H9 (cell line): Measurements from ENCODE around the gene FUT4. TPM values are rescaled to one million over a fixed set of nuclear protein-coding genes. Genes with fewer than 3 reads are reported as not detected.
"Not testable (repeated sequence)": the region's sequence is repeated elsewhere in the genome, so short reads cannot be mapped to it uniquely, and the experiment has no call there.

Experiments
- DNase-seq: peaks from one replicate; pipeline ENCODE4 v3.0.0-alpha.2; 2017
- H2AFZ ChIP-seq: one replicate; pipeline ENCODE4 v1.6.1; 2013; ENCODE audit warnings: mild to moderate bottlenecking, low read length, control low read depth, moderate library complexity
- H2AK5ac ChIP-seq: 2 replicates; pipeline ENCODE4 v1.6.1; 2013; ENCODE audit warnings: low read length, control low read depth, mixed read lengths; ENCODE audit not compliant: insufficient read length
- H2BK120ac ChIP-seq: one replicate; pipeline ENCODE4 v1.6.1; 2013; ENCODE audit warnings: low read depth, mild to moderate bottlenecking, low read length, control low read depth, inconsistent platforms; ENCODE audit not compliant: poor library complexity, severe bottlenecking
- H2BK12ac ChIP-seq: 2 replicates; pipeline ENCODE4 v1.6.1; 2013; ENCODE audit warnings: low read length, control low read depth, mixed read lengths, low read depth; ENCODE audit not compliant: insufficient read length
- H2BK15ac ChIP-seq: 2 replicates; pipeline ENCODE4 v1.6.1; 2013; ENCODE audit warnings: low read depth, low read length, control low read depth
- H2BK20ac ChIP-seq: one replicate; pipeline ENCODE4 v1.6.1; 2013; ENCODE audit warnings: low read depth, mild to moderate bottlenecking, low read length, control low read depth, inconsistent platforms; ENCODE audit not compliant: poor library complexity, severe bottlenecking
- H2BK5ac ChIP-seq: 2 replicates; pipeline ENCODE4 v1.6.1; 2013; ENCODE audit warnings: low read length, control low read depth, mixed read lengths; ENCODE audit not compliant: insufficient read length
- H3K14ac ChIP-seq: 2 replicates; pipeline ENCODE4 v1.6.1; 2013; ENCODE audit warnings: low read length, control low read depth; ENCODE audit not compliant: insufficient read depth
- H3K18ac ChIP-seq: 2 replicates; pipeline ENCODE4 v1.6.1; 2013; ENCODE audit warnings: low read depth, mild to moderate bottlenecking, mixed read lengths, low read length, control low read depth; ENCODE audit not compliant: insufficient read length
- H3K23ac ChIP-seq: 2 replicates; pipeline ENCODE4 v1.6.1; 2013; ENCODE audit warnings: low read length, control low read depth, mixed read lengths, low read depth; ENCODE audit not compliant: insufficient read length
- H3K23me2 ChIP-seq: 2 replicates; pipeline ENCODE4 v1.6.1; 2013; ENCODE audit warnings: low read depth, mild to moderate bottlenecking, mixed read lengths, low read length, control low read depth; ENCODE audit not compliant: insufficient read length, poor library complexity, severe bottlenecking
- H3K27ac ChIP-seq: 2 replicates; pipeline ENCODE4 v1.5.1; 2013; ENCODE audit warnings: low read length, control low read depth, mixed read lengths, low read depth; ENCODE audit not compliant: insufficient read length
- H3K27me3 ChIP-seq: 2 replicates; pipeline ENCODE4 v1.6.1; 2013; ENCODE audit warnings: low read length, control low read depth, inconsistent platforms; ENCODE audit not compliant: insufficient read depth
- H3K4ac ChIP-seq: 2 replicates; pipeline ENCODE4 v1.6.1; 2013; ENCODE audit warnings: low read depth, mild to moderate bottlenecking, control low read depth, inconsistent platforms, low read length, moderate library complexity
- H3K4me1 ChIP-seq: 2 replicates; pipeline ENCODE4 v1.6.1; 2013; ENCODE audit warnings: low read length, control low read depth, inconsistent platforms; ENCODE audit not compliant: insufficient read depth
- H3K4me2 ChIP-seq: 2 replicates; pipeline ENCODE4 v1.6.1; 2013; ENCODE audit warnings: low read length, control low read depth, mixed read lengths; ENCODE audit not compliant: insufficient read length, insufficient read depth
- H3K56ac ChIP-seq: 2 replicates; pipeline ENCODE4 v1.6.1; 2013; ENCODE audit warnings: low read depth, mild to moderate bottlenecking, mixed read lengths, low read length, control low read depth; ENCODE audit not compliant: insufficient read length
- H3K79me1 ChIP-seq: 2 replicates; pipeline ENCODE4 v1.6.1; 2013; ENCODE audit warnings: low read depth, mild to moderate bottlenecking, moderate library complexity, low read length, control low read depth, inconsistent platforms; ENCODE audit not compliant: insufficient read depth, poor library complexity, severe bottlenecking
- H3K79me2 ChIP-seq: 2 replicates; pipeline ENCODE4 v1.6.1; 2013; ENCODE audit warnings: low read length, control low read depth, inconsistent platforms; ENCODE audit not compliant: insufficient read depth
- H3K9ac ChIP-seq: 2 replicates; pipeline ENCODE4 v1.6.1; 2013; ENCODE audit warnings: low read length, control low read depth, mixed read lengths; ENCODE audit not compliant: insufficient read length; ENCODE audit errors: extremely low read depth
- H3K9me3 ChIP-seq: one replicate; pipeline ENCODE4 v1.6.1; 2013; ENCODE audit warnings: low read depth, low read length, inconsistent platforms; ENCODE audit not compliant: control insufficient read depth
- H3T11ph ChIP-seq: one replicate; pipeline ENCODE4 v1.6.1; 2013; ENCODE audit warnings: mild to moderate bottlenecking, low read length, control low read depth, inconsistent platforms
- H4K20me1 ChIP-seq: one replicate; pipeline ENCODE4 v1.6.1; 2013; ENCODE audit not compliant: control insufficient read depth, insufficient read length, insufficient read depth
- H4K5ac ChIP-seq: 2 replicates; pipeline ENCODE4 v1.6.1; 2013; ENCODE audit warnings: low read depth, mild to moderate bottlenecking, mixed read lengths, low read length, control low read depth; ENCODE audit not compliant: insufficient read length
- H4K8ac ChIP-seq: replicated peaks from 2 replicates; pipeline ENCODE4 v1.6.1; 2013; ENCODE audit warnings: low read length, control low read depth, mixed read lengths, low read depth; ENCODE audit not compliant: insufficient read length
- H4K91ac ChIP-seq: 2 replicates; pipeline ENCODE4 v1.6.1; 2013; ENCODE audit warnings: low read depth, mild to moderate bottlenecking, moderate library complexity, mixed read lengths, low read length, control low read depth; ENCODE audit not compliant: insufficient read length
- H3K27ac Mint-ChIP-seq, 3 experiments: 2 replicates in 2 of 3; 3 replicates in 1 of 3; pipeline ENCODE4 v1.8.0; 2020 to 2021; ENCODE audit warnings: mixed read lengths in 3 of 3, mild to moderate bottlenecking in 1 of 3, moderate library complexity in 1 of 3
- H3K27me3 Mint-ChIP-seq: 2 replicates; pipeline ENCODE4 v1.8.0; 2021; ENCODE audit warnings: low read depth, mild to moderate bottlenecking, moderate library complexity, mixed read lengths
- H3K36me3 Mint-ChIP-seq, 3 experiments: 2 replicates in 2 of 3; 3 replicates in 1 of 3; pipeline ENCODE4 v1.8.0; 2020 to 2021; ENCODE audit warnings: low read depth in 3 of 3, mixed read lengths in 3 of 3; ENCODE audit not compliant: insufficient read depth in 1 of 3
- H3K4me1 Mint-ChIP-seq, 2 experiments: 2 replicates each; pipeline ENCODE4 v1.8.0; 2020; ENCODE audit warnings: mixed read lengths in 2 of 2
- H3K4me3 Mint-ChIP-seq, 2 experiments: 2 replicates in 1 of 2; 3 replicates in 1 of 2; pipeline ENCODE4 v1.8.0; 2020 to 2021; ENCODE audit warnings: mild to moderate bottlenecking in 2 of 2, mixed read lengths in 2 of 2, moderate library complexity in 1 of 2
- H3K9me3 Mint-ChIP-seq, 2 experiments: 2 replicates in 1 of 2; 3 replicates in 1 of 2; pipeline ENCODE4 v1.8.0; 2020; ENCODE audit warnings: mild to moderate bottlenecking in 2 of 2, mixed read lengths in 2 of 2, moderate library complexity in 1 of 2
- CTCF ChIP-seq: fragments of 200-600 bp; sonication (generic); conservative IDR thresholded peaks from 3 replicates; pipeline ENCODE4 v1.8.0; 2021; ENCODE audit warnings: antibody characterized with exemption, mild to moderate bottlenecking
- WGBS: extraction: QIAGEN DNeasy Blood & Tissue Kit; methylation state at CpG from one replicate; pipeline ENCODE4 v1.1.7; 2013; ENCODE audit warnings: missing lambda C conversion rate, low lambda C conversion rate, mixed read lengths; ENCODE audit not compliant: insufficient read length; ENCODE audit errors: extremely low coverage; 5-methylcytosine and 5-hydroxymethylcytosine counted together
- total RNA-seq: library from RNA; stranded (reverse); gene quantifications from 2 replicates; pipeline ENCODE4 v1.2.1, GENCODE V29; 2021

FUT4 gene
- total RNA-seq, 1 experiment from 2014 or later, result 5.3 TPM

DNA sequence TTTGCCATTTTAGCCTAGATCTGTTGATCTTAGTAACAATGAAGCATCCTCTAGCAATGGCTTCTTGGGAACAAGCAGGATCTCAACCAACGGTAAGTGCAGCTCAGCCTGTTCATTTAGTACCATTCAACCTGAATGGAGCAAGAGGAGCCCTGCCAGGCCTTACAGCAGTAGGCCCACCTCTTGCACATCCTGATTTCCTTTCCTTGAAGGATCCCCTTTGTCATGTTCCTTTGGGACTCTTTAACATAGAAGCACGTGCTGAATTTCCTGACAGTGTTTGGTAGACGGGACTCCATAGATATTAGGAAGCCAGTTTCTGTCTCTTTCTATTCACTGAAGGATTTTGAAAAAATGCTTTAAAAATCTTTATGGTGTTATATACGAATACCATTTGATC lies 25.0 kb downstream of the FUT4 start:
- Histone ChIP-seq H3K4me2 (no peak overlapping the region), H4K5ac (no peak overlapping the region), H4K8ac (no peak overlapping the region), H3K14ac (no peak overlapping the region), H3K9me3 (no peaks in the 10 kb centered on the region), H3K79me2 (no peaks in the 10 kb centered on the region), H2AK5ac (no peak overlapping the region), H3K27ac (no peak overlapping the region), H4K91ac (no peak overlapping the region), H3K4ac (no peak overlapping the region), H3T11ph (no peak overlapping the region), H2BK120ac (no peak overlapping the region), H2BK15ac (no peak overlapping the region), H3K79me1 (no peaks in the 10 kb centered on the region), H3K4me1 (no peaks in the 10 kb centered on the region), H2AFZ (no peak overlapping the region), H2BK12ac (no peak overlapping the region), H3K27me3 (no peaks in the 10 kb centered on the region), H3K9ac (no peak overlapping the region), H3K23me2 (no peaks in the 10 kb centered on the region), H3K18ac (no peak overlapping the region), H3K23ac (no peak overlapping the region), H3K56ac (no peak overlapping the region), H2BK20ac (no peak overlapping the region), H4K20me1 (no peaks in the 10 kb centered on the region), H2BK5ac (no peak overlapping the region)
- Mint-ChIP-seq H3K27ac (no peak overlapping the region), H3K4me1 (peaks cover 0 to 4% of the 10 kb centered on the region in 2 experiments; a peak in 1 of 4 replicates), H3K27me3 (peaks cover 8% of the 10 kb centered on the region), H3K4me3 (no peak overlapping the region), H3K9me3 (peaks cover 3% of the 10 kb centered on the region in 2 experiments; a peak in 2 of 5 replicates), H3K36me3 (no peaks in the 10 kb centered on the region)
- TF ChIP-seq CTCF, result no peak
- no peak for DNase-seq
- WGBS, result no CpG with 5 or more reads among the region's 4 CpGs

DNA sequence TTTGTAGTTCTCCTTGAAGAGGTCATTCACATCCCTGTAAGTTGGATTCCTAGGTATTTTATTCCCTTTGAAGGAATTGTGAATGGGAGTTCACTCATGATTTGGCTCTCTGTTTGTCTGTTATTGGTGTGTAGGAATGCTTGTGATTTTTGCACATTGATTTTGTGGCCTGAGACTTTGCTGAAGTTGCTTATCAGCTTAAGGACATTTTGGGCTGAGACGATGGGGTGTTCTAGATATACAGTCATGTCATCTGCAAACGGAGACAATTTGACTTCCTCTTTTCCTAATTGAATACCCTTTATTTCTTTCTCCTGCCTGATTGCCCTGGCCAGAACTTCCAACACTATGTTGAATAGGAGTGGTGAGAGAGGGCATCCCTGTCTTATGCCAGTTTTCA lies 29.3 kb downstream of the FUT4 start:
- H2BK20ac ChIP-seq, H3K9me3 ChIP-seq, H3K23ac ChIP-seq, H3T11ph ChIP-seq, H3K23me2 ChIP-seq, H3K4me2 ChIP-seq, DNase-seq, H3K4ac ChIP-seq, H2AFZ ChIP-seq, H3K9ac ChIP-seq, H3K27ac Mint-ChIP-seq, H4K5ac ChIP-seq, H2BK15ac ChIP-seq, H3K27me3 ChIP-seq, H2BK120ac ChIP-seq, H3K36me3 Mint-ChIP-seq, H3K27ac ChIP-seq, H3K56ac ChIP-seq, H3K79me2 ChIP-seq, H3K4me1 ChIP-seq, H4K20me1 ChIP-seq, H2BK5ac ChIP-seq, H4K8ac ChIP-seq, H4K91ac ChIP-seq, H3K9me3 Mint-ChIP-seq, H3K18ac ChIP-seq, H3K4me1 Mint-ChIP-seq, H2BK12ac ChIP-seq, H3K4me3 Mint-ChIP-seq, H3K14ac ChIP-seq, H2AK5ac ChIP-seq, H3K79me1 ChIP-seq: not testable (repeated sequence)
- H3K27me3 Mint-ChIP-seq, result peaks cover 32% of the 10 kb centered on the region
- no CpG with 5 or more reads among the region's 2 CpGs for WGBS
